GM12878 (cell line): ENCODE measurements around the gene GLRX2. TPM values are rescaled to one million over a fixed set of nuclear protein-coding genes. Genes with fewer than 3 reads are reported as not detected.

Source experiments
- ATAC-seq: fragments of 200-7000 bp; cut with Tn5 transposase; 3 replicates; pipeline ENCODE4 v1.9.1; 2020; ENCODE audit warnings: mild to moderate bottlenecking, moderate library complexity
- BruUV-seq: library from RNA; stranded (reverse); fragments of 400-500 nt; replicated peaks from 2 replicates; lab custom pipeline; 2021; lab: Mats Ljungman, UMichigan
- CTCF ChIA-PET: fragments of 300-600 bp; sonication (Branson Sonifier 250); formaldehyde crosslinking; extraction: SDS; loops from one replicate; lab custom pipeline; 2021; ENCODE audit warnings: inconsistent platforms; lab: Yijun Ruan, JAX
- POLR2A ChIA-PET: fragments of 350-600 bp; formaldehyde crosslinking; extraction: SDS; loops from one replicate; lab custom pipeline; 2021; ENCODE audit warnings: inconsistent platforms; lab: Charles Lee
- RAD21 ChIA-PET: fragments of 300-600 bp; sonication (Branson Sonifier 250); formaldehyde crosslinking; loops from one replicate; lab custom pipeline; 2023; ENCODE audit warnings: antibody characterized with exemption; ENCODE audit not compliant: unreplicated experiment; lab: Charles Lee
- SMC1A ChIA-PET: fragments of 300-600 bp; sonication (Branson Sonifier 250); formaldehyde crosslinking; loops from one replicate; lab custom pipeline; 2023; ENCODE audit not compliant: unreplicated experiment, uncharacterized antibody; lab: Charles Lee
- DNase-seq: peaks from one replicate; pipeline ENCODE4 v3.0.0-alpha.2; 2011; ENCODE audit warnings: low read depth, low spot score
- FAIRE-seq: peaks from 3 replicates; lab custom pipeline; 2011; peaks lifted over from hg19 to GRCh38; lab: Jason Lieb, UNC
- H2AFZ ChIP-seq: 2 replicates; pipeline ENCODE4 v1.6.0; 2011; ENCODE audit warnings: low read depth, low read length, control low read depth; ENCODE audit not compliant: control insufficient read depth
- H3K27ac ChIP-seq: 2 replicates; pipeline ENCODE4 v1.5.1; 2011; ENCODE audit warnings: control low read depth; ENCODE audit not compliant: control insufficient read depth, insufficient read depth
- H3K27me3 ChIP-seq, 2 experiments: replicated peaks in 1 of 2; 2 replicates each; pipeline versions ENCODE4 v1.6.0 to v1.6.1; 2011; ENCODE audit warnings: low read length in 1 of 2; ENCODE audit not compliant: control insufficient read depth in 2 of 2, insufficient read depth in 2 of 2
- H3K36me3 ChIP-seq, 2 experiments: 2 replicates each; pipeline ENCODE4 v1.5.1; 2011; ENCODE audit warnings: low read length in 1 of 2; ENCODE audit not compliant: control insufficient read depth in 2 of 2, insufficient read depth in 2 of 2
- H3K4me1 ChIP-seq: 2 replicates; pipeline ENCODE4 v1.6.1; 2011; ENCODE audit warnings: mild to moderate bottlenecking, low read length, moderate library complexity, mixed read lengths; ENCODE audit not compliant: control insufficient read depth, insufficient read depth
- H3K4me2 ChIP-seq: 2 replicates; pipeline ENCODE4 v1.6.0; 2011; ENCODE audit warnings: control low read depth; ENCODE audit not compliant: control insufficient read depth, insufficient read depth
- H3K4me3 ChIP-seq: fragments of 200-600 bp; sonication (generic); 2 replicates; pipeline ENCODE4 v1.5.1; 2016
- H3K79me2 ChIP-seq: 2 replicates; pipeline ENCODE4 v1.6.0; 2011; ENCODE audit warnings: low read length; ENCODE audit not compliant: control insufficient read depth, insufficient read depth
- H3K9ac ChIP-seq: 2 replicates; pipeline ENCODE4 v1.8.0; 2011; ENCODE audit warnings: low read length, control low read depth, mixed read lengths; ENCODE audit not compliant: control insufficient read depth, insufficient read depth
- H3K9me3 ChIP-seq: replicated peaks from 3 replicates; pipeline ENCODE4 v1.5.1; 2011; ENCODE audit warnings: mild to moderate bottlenecking, low read length; ENCODE audit not compliant: control insufficient read depth, insufficient read depth
- H4K20me1 ChIP-seq: 2 replicates; pipeline ENCODE4 v1.6.0; 2011; ENCODE audit not compliant: control insufficient read depth, insufficient read depth
- ATF7 ChIP-seq: fragments of 450-650 bp; IDR thresholded peaks from 2 replicates; pipeline ENCODE4 v1.6.1; 2016; ENCODE audit warnings: low read depth, mild to moderate bottlenecking
- CBX5 ChIP-seq: sonication (generic); IDR thresholded peaks from 2 replicates; pipeline ENCODE4 v1.6.1; 2016; ENCODE audit warnings: low read depth, moderate library complexity, mild to moderate bottlenecking, inconsistent platforms
- EP300 ChIP-seq, 2 experiments: fragments of 150-350 bp in 1 of 2; IDR thresholded peaks; 2 replicates each; pipeline ENCODE4 v1.6.1; 2011 to 2012; ENCODE audit warnings: low read depth in 2 of 2, low read length in 2 of 2, borderline replicate concordance in 1 of 2, improper control_type of control experiment in 1 of 2, inconsistent platforms in 1 of 2; ENCODE audit not compliant: control insufficient read depth in 1 of 2
- HDAC2 ChIP-seq: fragments of 200-600 bp; sonication (generic); IDR thresholded peaks from 2 replicates; pipeline ENCODE4 v1.6.1; 2017
- MEF2B ChIP-seq: fragments of 450-650 bp; IDR thresholded peaks from 2 replicates; pipeline ENCODE4 v1.6.1; 2018; ENCODE audit warnings: mild to moderate bottlenecking, moderate library complexity; ENCODE audit not compliant: partially characterized antibody, poor library complexity, severe bottlenecking
- MTA2 ChIP-seq: fragments of 450-650 bp; IDR thresholded peaks from 2 replicates; pipeline ENCODE4 v1.6.1; 2016; ENCODE audit warnings: low read depth, mild to moderate bottlenecking, moderate library complexity
- SUZ12 ChIP-seq: fragments of 200-600 bp; sonication (generic); IDR thresholded peaks from one replicate; pipeline ENCODE4 v1.6.1; 2018; ENCODE audit warnings: antibody characterized with exemption, mild to moderate bottlenecking; ENCODE audit not compliant: unreplicated experiment
- TBL1XR1 ChIP-seq: IDR thresholded peaks from 2 replicates; pipeline ENCODE4 v1.6.1; 2012; ENCODE audit warnings: low read depth, low read length, improper control_type of control experiment
- ZNF217 ChIP-seq: fragments of 450-650 bp; IDR thresholded peaks from 2 replicates; pipeline ENCODE4 v1.6.1; 2017; ENCODE audit warnings: antibody characterized with exemption, mild to moderate bottlenecking
- WGBS: methylation state at CpG from one replicate; pipeline ENCODE4 v1.1.6; 2016; ENCODE audit warnings: low lambda C conversion rate; ENCODE audit not compliant: insufficient replicate concordance, insufficient coverage; ENCODE audit errors: missing lambda C conversion rate; 5-methylcytosine and 5-hydroxymethylcytosine counted together
- in situ Hi-C: fragments of 300-500 bp; cut with MboI; formaldehyde crosslinking; loops from 9 replicates; pipeline ENCODE4 v1.14.3; 2018; ENCODE audit warnings: mixed read lengths
- intact Hi-C: fragments of 100-400 bp; cut with micrococcal nuclease; formaldehyde crosslinking; loops from one replicate; pipeline ENCODE4 v1.14.2; 2022; ENCODE audit not compliant: unreplicated experiment
- polyA plus RNA-seq, 11 experiments: library from polyadenylated mRNA; depleted of rRNA in 4 of 11; unstranded in 6 of 11; stranded (reverse) in 5 of 11; fragments of >200 nt; fragmentation: Nextera tagmentation in 4 of 11; fragmentation: Illumina TruSeq in 1 of 11; extraction: Ambion mirVana in 4 of 11; extraction: Trizol in 1 of 11; gene quantifications; 1 replicate in 1 of 11; 2 replicates in 10 of 11; pipeline versions ENCODE4 v1.2.1 to v1.2.3, GENCODE V29; 2011 to 2016; ENCODE audit warnings: inconsistent platforms in 2 of 11, missing spikeins in 2 of 11, low read depth in 1 of 11
- total RNA-seq, 4 experiments: library from RNA; depleted of rRNA in 3 of 4; stranded (reverse); fragments of >200 nt in 3 of 4; fragmentation: Illumina TruSeq in 1 of 4; extraction: Trizol in 1 of 4; gene quantifications; 2 replicates each; pipeline versions ENCODE4 v1.2.1 to v1.2.3, GENCODE V29; 2013 to 2021
- TF ChIP-seq, protein P1 (sequence below), 3 experiments: IDR thresholded peaks in 2 of 3; conservative IDR thresholded peaks in 1 of 3; 2 replicates each; pipeline ENCODE4 v1.5.1; 2011; ENCODE audit warnings: low read depth in 3 of 3, low read length in 3 of 3, mild to moderate bottlenecking in 3 of 3, control low read depth in 2 of 3, moderate library complexity in 2 of 3, inconsistent platforms in 1 of 3, mixed read lengths in 1 of 3; ENCODE audit not compliant: control insufficient read depth in 2 of 3, insufficient read depth in 1 of 3; ENCODE audit errors: extremely low read depth in 1 of 3
- TF ChIP-seq, protein P2 (sequence below): fragments of 450-650 bp; conservative IDR thresholded peaks from 2 replicates; pipeline ENCODE4 v1.6.1; 2017; ENCODE audit warnings: mild to moderate bottlenecking, moderate library complexity
- TF ChIP-seq, protein P3 (sequence below): fragments of 450-650 bp; IDR thresholded peaks from 2 replicates; pipeline ENCODE4 v1.6.1; 2016; ENCODE audit warnings: mild to moderate bottlenecking
- TF ChIP-seq, protein P4 (sequence below): fragments of 450-650 bp; IDR thresholded peaks from 2 replicates; pipeline ENCODE4 v1.6.1; 2017; ENCODE audit warnings: mild to moderate bottlenecking, low read depth, inconsistent platforms; ENCODE audit not compliant: poor library complexity, severe bottlenecking

The GLRX2 gene
- total and polyA plus RNA-seq, 10 of the 15 experiments (the other 5 are each of a cell fraction or from before 2014, with no cell fraction given), result 5.5 to 67.6 (median 16.6) TPM

DNA sequence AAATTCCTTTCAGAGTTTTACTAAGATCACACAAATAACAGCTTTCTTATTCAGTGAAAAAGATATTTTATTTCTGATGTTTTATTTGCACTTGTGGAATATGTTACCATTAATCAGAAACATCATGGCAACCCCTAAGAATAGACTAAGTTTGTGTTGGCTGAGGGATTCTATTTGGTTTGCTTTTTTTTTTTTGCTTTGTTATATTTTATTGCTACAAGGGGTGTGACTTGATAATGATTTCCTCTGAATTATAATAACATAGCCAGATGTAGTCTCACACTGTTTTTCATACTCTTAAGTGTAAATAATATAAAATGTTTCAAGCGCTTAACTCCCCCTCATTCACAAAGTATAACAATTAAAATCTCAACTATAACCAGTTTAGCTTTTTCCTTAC lies 20.0 kb downstream of the GLRX2 start (continued):
- TF ChIP-seq, protein P1, sequence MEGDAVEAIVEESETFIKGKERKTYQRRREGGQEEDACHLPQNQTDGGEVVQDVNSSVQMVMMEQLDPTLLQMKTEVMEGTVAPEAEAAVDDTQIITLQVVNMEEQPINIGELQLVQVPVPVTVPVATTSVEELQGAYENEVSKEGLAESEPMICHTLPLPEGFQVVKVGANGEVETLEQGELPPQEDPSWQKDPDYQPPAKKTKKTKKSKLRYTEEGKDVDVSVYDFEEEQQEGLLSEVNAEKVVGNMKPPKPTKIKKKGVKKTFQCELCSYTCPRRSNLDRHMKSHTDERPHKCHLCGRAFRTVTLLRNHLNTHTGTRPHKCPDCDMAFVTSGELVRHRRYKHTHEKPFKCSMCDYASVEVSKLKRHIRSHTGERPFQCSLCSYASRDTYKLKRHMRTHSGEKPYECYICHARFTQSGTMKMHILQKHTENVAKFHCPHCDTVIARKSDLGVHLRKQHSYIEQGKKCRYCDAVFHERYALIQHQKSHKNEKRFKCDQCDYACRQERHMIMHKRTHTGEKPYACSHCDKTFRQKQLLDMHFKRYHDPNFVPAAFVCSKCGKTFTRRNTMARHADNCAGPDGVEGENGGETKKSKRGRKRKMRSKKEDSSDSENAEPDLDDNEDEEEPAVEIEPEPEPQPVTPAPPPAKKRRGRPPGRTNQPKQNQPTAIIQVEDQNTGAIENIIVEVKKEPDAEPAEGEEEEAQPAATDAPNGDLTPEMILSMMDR (IDR thresholded peaks at IDR 0.05 in 2 of 3, conservative IDR thresholded peaks at IDR 0.05 in 1 of 3; ENCODE audit: control insufficient read depth in 2 of 3, extremely low read depth in 1 of 3, insufficient read depth in 1 of 3, low read depth in 3 of 3, low read length in 3 of 3), result no peak
- TF ChIP-seq ZNF217 (no peak), SUZ12 (no peak), CBX5 (no peak)
- TF ChIP-seq, protein P2, sequence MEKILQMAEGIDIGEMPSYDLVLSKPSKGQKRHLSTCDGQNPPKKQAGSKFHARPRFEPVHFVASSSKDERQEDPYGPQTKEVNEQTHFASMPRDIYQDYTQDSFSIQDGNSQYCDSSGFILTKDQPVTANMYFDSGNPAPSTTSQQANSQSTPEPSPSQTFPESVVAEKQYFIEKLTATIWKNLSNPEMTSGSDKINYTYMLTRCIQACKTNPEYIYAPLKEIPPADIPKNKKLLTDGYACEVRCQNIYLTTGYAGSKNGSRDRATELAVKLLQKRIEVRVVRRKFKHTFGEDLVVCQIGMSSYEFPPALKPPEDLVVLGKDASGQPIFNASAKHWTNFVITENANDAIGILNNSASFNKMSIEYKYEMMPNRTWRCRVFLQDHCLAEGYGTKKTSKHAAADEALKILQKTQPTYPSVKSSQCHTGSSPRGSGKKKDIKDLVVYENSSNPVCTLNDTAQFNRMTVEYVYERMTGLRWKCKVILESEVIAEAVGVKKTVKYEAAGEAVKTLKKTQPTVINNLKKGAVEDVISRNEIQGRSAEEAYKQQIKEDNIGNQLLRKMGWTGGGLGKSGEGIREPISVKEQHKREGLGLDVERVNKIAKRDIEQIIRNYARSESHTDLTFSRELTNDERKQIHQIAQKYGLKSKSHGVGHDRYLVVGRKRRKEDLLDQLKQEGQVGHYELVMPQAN, result no peak

GRCh38 chr1:193083365-193084088 lies 21.7 kb downstream of the GLRX2 start:
- POLR2A ChIA-PET, result no interaction called here
- Histone ChIP-seq H2AFZ (no peak overlapping the region; the same call in 1 of the 2 replicates), H3K79me2 (no peaks in the 10 kb centered on the region), H3K27me3 (no peaks in the 10 kb centered on the region), H3K27ac (peak overlapping the region; percentile 56), H3K36me3 (peaks cover 0 to 24% of the 10 kb centered on the region in 2 experiments; a peak in 3 of 4 replicates), H4K20me1 (no peaks in the 10 kb centered on the region), H3K4me2 (peak overlapping the region; percentile 13; the same call in 1 of the 2 replicates), H3K9me3 (no peaks in the 10 kb centered on the region), H3K4me1 (peaks cover 11% of the 10 kb centered on the region; the same call in 1 of the 2 replicates), H3K4me3 (no peak overlapping the region), H3K9ac (no peak overlapping the region; the same call in 1 of the 2 replicates)
- CTCF ChIA-PET, result interaction anchor here (0.6 to 2.3 kb wide), 8 partner anchors 10 to 606 kb away, joined by 3 to 18 read pairs (median 4); partner anchors contain the start of gene GLRX2
- intact Hi-C loops, result no loop called here
- DNase-seq, result peak; percentile 47
- in situ Hi-C loops, result no loop called here
- SMC1A ChIA-PET, result interaction anchor here (0.7 to 5.2 kb wide), 7 partner anchors 11 to 277 kb away, joined by 3 to 24 read pairs (median 4); partner anchors contain the start of gene UCHL5
- 18% methylated on average over 6 of the region's 6 CpGs for WGBS
- peak; percentile 18 for FAIRE-seq
- RAD21 ChIA-PET, result interaction anchor here (1.0 to 2.5 kb wide), 4 partner anchors 12 to 25 kb away, joined by 4 to 9 read pairs (median 7); partner anchors contain the start of genes GLRX2 and UCHL5
- BruUV-seq, result no TSS peak
- ATAC-seq, result peak; percentile 92
- TF ChIP-seq, protein P3, sequence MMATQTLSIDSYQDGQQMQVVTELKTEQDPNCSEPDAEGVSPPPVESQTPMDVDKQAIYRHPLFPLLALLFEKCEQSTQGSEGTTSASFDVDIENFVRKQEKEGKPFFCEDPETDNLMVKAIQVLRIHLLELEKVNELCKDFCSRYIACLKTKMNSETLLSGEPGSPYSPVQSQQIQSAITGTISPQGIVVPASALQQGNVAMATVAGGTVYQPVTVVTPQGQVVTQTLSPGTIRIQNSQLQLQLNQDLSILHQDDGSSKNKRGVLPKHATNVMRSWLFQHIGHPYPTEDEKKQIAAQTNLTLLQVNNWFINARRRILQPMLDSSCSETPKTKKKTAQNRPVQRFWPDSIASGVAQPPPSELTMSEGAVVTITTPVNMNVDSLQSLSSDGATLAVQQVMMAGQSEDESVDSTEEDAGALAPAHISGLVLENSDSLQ, result peak; percentile 25; the same call in 1 of the 2 replicates
- TF ChIP-seq ATF7, result peak; percentile 62
- 0 out of 2 replicates have a peak, but pooled peaks have one; percentile 32 for TF ChIP-seq TBL1XR1
- no peak for TF ChIP-seq HDAC2
- TF ChIP-seq MTA2, result peak; percentile 85
- TF ChIP-seq, protein P4, sequence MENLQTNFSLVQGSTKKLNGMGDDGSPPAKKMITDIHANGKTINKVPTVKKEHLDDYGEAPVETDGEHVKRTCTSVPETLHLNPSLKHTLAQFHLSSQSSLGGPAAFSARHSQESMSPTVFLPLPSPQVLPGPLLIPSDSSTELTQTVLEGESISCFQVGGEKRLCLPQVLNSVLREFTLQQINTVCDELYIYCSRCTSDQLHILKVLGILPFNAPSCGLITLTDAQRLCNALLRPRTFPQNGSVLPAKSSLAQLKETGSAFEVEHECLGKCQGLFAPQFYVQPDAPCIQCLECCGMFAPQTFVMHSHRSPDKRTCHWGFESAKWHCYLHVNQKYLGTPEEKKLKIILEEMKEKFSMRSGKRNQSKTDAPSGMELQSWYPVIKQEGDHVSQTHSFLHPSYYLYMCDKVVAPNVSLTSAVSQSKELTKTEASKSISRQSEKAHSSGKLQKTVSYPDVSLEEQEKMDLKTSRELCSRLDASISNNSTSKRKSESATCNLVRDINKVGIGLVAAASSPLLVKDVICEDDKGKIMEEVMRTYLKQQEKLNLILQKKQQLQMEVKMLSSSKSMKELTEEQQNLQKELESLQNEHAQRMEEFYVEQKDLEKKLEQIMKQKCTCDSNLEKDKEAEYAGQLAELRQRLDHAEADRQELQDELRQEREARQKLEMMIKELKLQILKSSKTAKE, result peak; percentile 26
- TF ChIP-seq MEF2B, result peak; percentile 74
- TF ChIP-seq EP300 (IDR thresholded peaks at IDR 0.05; ENCODE audit: borderline replicate concordance in 1 of 2, control insufficient read depth in 1 of 2, low read depth in 2 of 2, low read length in 2 of 2), result peak; percentile 66 to 78; a peak in 3 of 4 replicates
